ENCODE results near the gene SUGCT. TPM values are rescaled to one million over a fixed set of nuclear protein-coding genes. Genes with fewer than 3 reads are reported as not detected.

SUGCT gene
- total RNA-seq, 1 experiment from 2014 or later, result 9.9 TPM

GRCh38 chr7:40506158-40506557 is 371.4 kb downstream of the SUGCT start:
- Histone ChIP-seq H3K27me3 (replicated peaks; ENCODE audit: control insufficient read depth, insufficient read depth, low read length) (no peaks in the 10 kb centered on the region), H3K4me1 (no peaks in the 10 kb centered on the region), H3K9me3 (no peaks in the 10 kb centered on the region), H3K4me3 (ENCODE audit: low read depth, low read length) (no peak overlapping the region), H3K36me3 (ENCODE audit: control insufficient read depth, insufficient read depth, low read length) (no peaks in the 10 kb centered on the region)
- ChIA-PET CTCF (no interaction called here), POLR2A (no interaction called here)
- no peak overlapping the region for H3K27ac Mint-ChIP-seq (ENCODE audit: unreplicated experiment)
- intact Hi-C loops (cut with micrococcal nuclease; ENCODE audit: unreplicated experiment), result no loop called here
- H3K9me3 Mint-ChIP-seq (ENCODE audit: unreplicated experiment), result peaks cover 14% of the 10 kb centered on the region
- no peak overlapping the region for H3K4me3 Mint-ChIP-seq (ENCODE audit: unreplicated experiment)
- TF ChIP-seq CTCF (IDR thresholded peaks at IDR 0.05; ENCODE audit: insufficient read depth in 1 of 2, low read depth in 1 of 2, low read length in 1 of 2, severe bottlenecking in 1 of 2, unreplicated experiment in 1 of 2), result no peak
- no peaks in the 10 kb centered on the region for H3K27me3 Mint-ChIP-seq (ENCODE audit: insufficient read depth, unreplicated experiment)
- no TSS peak for BruUV-seq (replicated peaks)
- no peaks in the 10 kb centered on the region for H3K36me3 Mint-ChIP-seq (ENCODE audit: insufficient read depth, unreplicated experiment)
- DNase-seq, result no peak
- H3K4me1 Mint-ChIP-seq (ENCODE audit: low read depth, unreplicated experiment), result no peaks in the 10 kb centered on the region

- H3K27me3 ChIP-seq (replicated peaks; ENCODE audit: control insufficient read depth, insufficient read depth, low read length), result no peaks in the 10 kb centered on the region
- intact Hi-C loops (cut with micrococcal nuclease; ENCODE audit: unreplicated experiment), result no loop called here
- ChIA-PET CTCF (interaction anchor here (0.7 to 0.8 kb wide), 2 partner anchors 496 to 1198 kb away, joined by 3 read pairs; no protein-coding TSS in a partner anchor), POLR2A (no interaction called here)
- BruUV-seq (replicated peaks), result no TSS peak
- no peaks in the 10 kb centered on the region for H3K36me3 ChIP-seq (ENCODE audit: control insufficient read depth, insufficient read depth, low read length)
- H3K4me3 ChIP-seq (ENCODE audit: low read depth, low read length), result no peak overlapping the region
- Mint-ChIP-seq H3K36me3 (ENCODE audit: insufficient read depth, unreplicated experiment) (no peaks in the 10 kb centered on the region), H3K27me3 (ENCODE audit: insufficient read depth, unreplicated experiment) (no peaks in the 10 kb centered on the region), H3K4me3 (ENCODE audit: unreplicated experiment) (no peak overlapping the region), H3K9me3 (ENCODE audit: unreplicated experiment) (peaks cover 14% of the 10 kb centered on the region), H3K27ac (ENCODE audit: unreplicated experiment) (no peak overlapping the region), H3K4me1 (ENCODE audit: low read depth, unreplicated experiment) (no peaks in the 10 kb centered on the region)
- H3K4me1 ChIP-seq, result no peaks in the 10 kb centered on the region
- no peaks in the 10 kb centered on the region for H3K9me3 ChIP-seq
- peak in 1 of 2 experiments; percentile 19 for TF ChIP-seq CTCF (IDR thresholded peaks at IDR 0.05; ENCODE audit: insufficient read depth in 1 of 2, low read depth in 1 of 2, low read length in 1 of 2, severe bottlenecking in 1 of 2, unreplicated experiment in 1 of 2)
- DNase-seq, result no peak
These were observed 372.4 kb downstream of the SUGCT start for GRCh38 chr7:40507166-40507565.

GRCh38 chr7:40509287-40509996 is 374.6 kb downstream of the SUGCT start:
- no peak overlapping the region for H3K27ac Mint-ChIP-seq (ENCODE audit: unreplicated experiment)
- CTCF ChIA-PET, result no interaction called here

More at GRCh38 chr7:40509287-40509996, 374.6 kb downstream of the SUGCT start:
- no peaks in the 10 kb centered on the region for H3K4me1 Mint-ChIP-seq (ENCODE audit: low read depth, unreplicated experiment)
- Histone ChIP-seq H3K4me3 (ENCODE audit: low read depth, low read length) (no peak overlapping the region), H3K9me3 (no peaks in the 10 kb centered on the region), H3K36me3 (ENCODE audit: control insufficient read depth, insufficient read depth, low read length) (no peaks in the 10 kb centered on the region), H3K27me3 (replicated peaks; ENCODE audit: control insufficient read depth, insufficient read depth, low read length) (no peaks in the 10 kb centered on the region), H3K4me1 (no peaks in the 10 kb centered on the region)
- no peaks in the 10 kb centered on the region for H3K36me3 Mint-ChIP-seq (ENCODE audit: insufficient read depth, unreplicated experiment)
- BruUV-seq (replicated peaks), result no TSS peak
- intact Hi-C loops (cut with micrococcal nuclease; ENCODE audit: unreplicated experiment), result no loop called here
- peaks cover 14% of the 10 kb centered on the region for H3K9me3 Mint-ChIP-seq (ENCODE audit: unreplicated experiment)
- POLR2A ChIA-PET, result no interaction called here
- no peak for DNase-seq
- no peak overlapping the region for H3K4me3 Mint-ChIP-seq (ENCODE audit: unreplicated experiment)
- H3K27me3 Mint-ChIP-seq (ENCODE audit: insufficient read depth, unreplicated experiment), result no peaks in the 10 kb centered on the region
- TF ChIP-seq CTCF (IDR thresholded peaks at IDR 0.05; ENCODE audit: insufficient read depth in 1 of 2, low read depth in 1 of 2, low read length in 1 of 2, severe bottlenecking in 1 of 2, unreplicated experiment in 1 of 2), result no peak
